DMS153 (cell line): ENCODE data around the gene FEZF2.

ENCODE experiments used
- DNase-seq: peaks from one replicate; lab custom pipeline; 2025; lab: John Stamatoyannopoulos, UW

Gene FEZF2

DNA sequence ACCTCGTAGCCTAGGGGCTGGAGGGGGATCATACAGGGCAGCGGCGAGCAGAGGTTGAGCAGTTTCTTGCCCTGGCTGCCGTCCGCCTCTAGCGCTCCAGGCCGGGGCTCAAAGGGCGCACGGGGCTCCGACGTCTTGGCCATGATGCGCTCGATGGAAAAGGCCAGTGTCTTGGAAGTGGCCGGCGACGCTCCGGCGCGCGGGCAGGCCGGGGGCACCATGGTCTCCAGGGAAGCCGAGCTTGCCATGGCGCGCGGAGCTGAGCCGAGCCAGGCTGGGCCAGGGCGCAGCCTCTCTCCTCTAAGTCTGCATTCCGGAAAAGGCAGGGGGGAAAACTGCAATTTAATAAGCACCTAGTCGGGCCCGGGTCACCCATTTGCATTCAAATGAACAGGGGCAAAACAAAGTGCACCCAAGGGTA is 719 bp downstream of the FEZF2 start:
- no peak for DNase-seq

GRCh38 chr3:62371720-62372591 is 1.4 kb downstream of the FEZF2 start:
- DNase-seq = no peak

GRCh38 chr3:62370858-62371719 is 2.3 kb downstream of the FEZF2 start:
- no peak for DNase-seq

GRCh38 chr3:62370112-62370857 is 3.1 kb downstream of the FEZF2 start:
- DNase-seq = no peak

DNA sequence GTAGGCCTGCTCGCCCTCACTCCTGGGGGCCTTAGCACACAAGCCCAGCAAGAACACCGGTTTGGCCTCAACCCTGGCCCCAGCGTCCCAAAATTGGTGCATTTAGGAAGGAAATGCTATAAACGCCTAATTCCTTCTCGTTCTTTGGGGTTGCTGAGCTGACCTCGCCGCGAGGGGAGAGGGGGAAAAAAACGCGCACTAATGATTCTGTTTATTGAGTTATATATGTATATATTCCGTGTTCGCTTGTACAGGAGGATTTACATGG is 3.9 kb downstream of the FEZF2 start:
- no peak for DNase-seq

GRCh38 chr3:62368705-62369475 is 4.5 kb downstream of the FEZF2 start:
- DNase-seq = no peak

GRCh38 chr3:62368290-62368704 is 5.1 kb downstream of the FEZF2 start:
- DNase-seq = no peak

- DNase-seq = no peak
Observed at GRCh38 chr3:62367763-62368195, 5.6 kb downstream of the FEZF2 start.

DNA sequence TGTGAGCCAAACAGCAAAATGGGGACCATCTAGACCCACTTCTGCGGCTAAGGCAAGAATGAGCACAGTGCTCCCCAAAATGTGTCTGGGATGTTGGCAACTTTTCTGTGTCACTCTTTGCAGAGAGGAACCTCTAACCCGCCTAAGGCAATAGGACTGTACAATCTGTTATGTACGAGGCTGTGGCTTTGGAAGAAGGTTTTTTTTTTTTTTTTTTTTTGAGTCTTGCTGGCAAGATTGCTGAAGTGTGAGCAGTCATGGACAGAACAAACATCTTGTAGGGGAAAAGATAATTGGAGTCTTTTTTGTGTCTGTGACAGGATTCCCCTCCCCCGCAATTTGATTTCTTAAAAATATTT is 7.2 kb downstream of the FEZF2 start:
- no peak for DNase-seq

- no peak for DNase-seq
Observed at GRCh38 chr3:62365391-62366125, 7.8 kb downstream of the FEZF2 start.

DNA sequence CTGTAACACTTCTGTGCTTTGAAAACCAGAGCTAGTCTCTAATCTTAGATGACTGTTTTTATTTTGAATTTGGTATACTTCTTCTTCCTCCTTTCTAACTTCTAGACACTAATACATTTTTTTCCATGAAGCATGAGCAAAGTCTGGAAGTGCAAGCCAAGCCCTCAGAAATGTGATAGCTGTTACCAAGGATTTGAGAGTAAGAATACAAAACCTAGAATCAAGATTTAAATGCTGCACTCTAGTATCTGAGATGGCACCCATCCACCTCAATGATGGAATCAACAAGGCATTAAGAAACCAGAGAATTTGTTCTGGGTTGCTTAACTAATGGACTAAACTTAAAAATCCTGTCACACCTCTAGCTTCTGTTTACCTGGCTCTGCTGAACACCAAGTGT is 9.2 kb downstream of the FEZF2 start:
- no peak for DNase-seq

DNA sequence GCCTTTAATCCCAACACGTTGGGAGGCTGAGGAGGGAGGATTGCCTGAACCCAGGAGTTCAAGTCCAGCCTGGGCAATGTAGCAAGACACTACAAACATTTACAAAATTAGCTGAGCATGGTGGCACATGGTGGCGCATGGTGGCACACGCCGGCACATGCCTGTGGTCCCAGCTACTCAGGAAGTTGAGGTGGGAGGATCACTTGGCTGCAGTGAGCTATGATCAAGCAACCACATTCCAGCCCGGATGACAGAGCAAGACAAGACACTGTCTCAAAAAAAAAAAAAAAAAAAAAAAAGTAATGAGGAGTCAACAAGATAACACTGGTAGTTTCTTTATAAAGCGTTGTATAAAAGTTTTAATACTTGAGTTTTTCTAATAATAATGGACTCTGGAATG is 10.1 kb downstream of the FEZF2 start:
- DNase-seq = no peak

DNA sequence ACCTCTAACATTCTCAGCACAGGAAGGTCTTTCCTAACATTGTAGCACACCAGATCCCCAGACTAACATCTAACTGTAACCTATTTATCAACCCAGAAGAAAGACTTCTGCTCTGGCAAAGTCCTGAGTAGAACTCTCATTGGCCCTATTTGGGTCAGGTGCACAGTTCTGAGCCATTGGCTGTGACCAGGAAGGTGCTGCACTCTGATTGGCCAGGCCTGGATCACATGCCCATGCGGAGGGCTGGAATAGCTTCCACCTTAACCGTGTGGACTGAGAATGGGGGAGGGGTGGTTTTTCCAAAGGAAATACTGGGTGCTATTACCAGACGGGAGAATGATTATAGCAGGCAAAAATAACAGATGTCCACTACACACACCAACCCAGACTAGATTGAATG is 11.5 kb downstream of the FEZF2 start:
- no peak for DNase-seq

- DNase-seq = no peak
Observed at GRCh38 chr3:62361261-62361660, 12.1 kb downstream of the FEZF2 start.

GRCh38 chr3:62359531-62359930 is 13.8 kb downstream of the FEZF2 start:
- DNase-seq = no peak

GRCh38 chr3:62356356-62356755 is 17.0 kb downstream of the FEZF2 start:
- DNase-seq = no peak

DNA sequence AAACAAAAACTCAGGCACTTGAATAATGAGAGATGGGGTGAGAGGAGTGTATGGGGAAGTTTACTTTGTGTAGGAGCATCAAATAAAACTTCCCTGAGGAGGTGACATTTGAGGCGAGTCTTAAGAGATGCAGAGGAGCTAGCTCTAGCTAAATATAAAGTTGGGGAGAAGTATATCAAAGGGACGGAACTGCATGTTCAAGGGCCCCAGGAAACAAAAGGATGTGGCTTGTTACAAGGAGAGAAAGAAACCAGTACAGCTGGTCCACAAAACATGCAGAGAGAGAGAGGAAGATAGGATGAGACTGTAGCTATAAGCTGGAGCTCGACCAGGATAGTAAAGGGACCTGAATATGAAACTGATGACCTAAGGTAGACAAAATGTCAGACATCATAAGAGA is 17.6 kb downstream of the FEZF2 start:
- no peak for DNase-seq

DNA sequence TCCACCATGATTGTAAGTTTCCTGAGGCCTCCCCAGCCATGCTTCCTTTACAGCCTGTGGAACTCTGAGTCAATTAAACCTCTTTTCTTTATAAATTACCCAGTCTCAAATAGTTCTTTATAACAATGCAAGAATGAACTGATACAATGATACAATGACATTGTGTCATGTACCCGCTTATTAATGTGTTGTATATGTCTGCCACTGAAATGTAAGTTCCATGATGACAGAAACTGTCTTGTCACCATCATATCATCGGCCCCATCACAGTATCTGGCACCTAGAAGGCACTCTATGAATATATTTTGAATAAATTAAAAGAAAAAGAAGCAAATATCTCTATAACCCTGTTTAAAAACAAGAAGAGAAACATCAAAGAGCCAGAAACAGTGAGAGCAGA is 29.6 kb downstream of the FEZF2 start:
- no peak for DNase-seq

GRCh38 chr3:62335196-62335595 is 38.2 kb downstream of the FEZF2 start:
- DNase-seq = no peak

DNA sequence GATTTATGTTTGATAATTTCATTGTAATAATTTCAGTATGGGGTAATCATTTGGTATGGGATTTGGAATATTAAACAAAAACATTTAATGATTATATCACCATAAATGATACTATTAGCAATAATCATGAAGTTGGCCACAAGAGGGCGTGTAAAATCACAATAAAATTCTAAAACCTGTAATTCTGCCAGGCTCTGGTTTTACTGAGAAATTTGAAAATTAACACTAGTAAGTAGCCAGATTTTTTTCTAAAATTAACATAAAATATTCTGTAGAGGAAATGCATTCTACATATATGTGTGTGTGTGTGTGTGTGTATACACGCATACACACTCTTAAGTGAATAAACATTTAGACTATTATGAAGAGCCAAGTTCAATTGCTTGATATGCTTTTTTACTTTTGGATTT is 40.5 kb downstream of the FEZF2 start:
- DNase-seq = no peak

DNA sequence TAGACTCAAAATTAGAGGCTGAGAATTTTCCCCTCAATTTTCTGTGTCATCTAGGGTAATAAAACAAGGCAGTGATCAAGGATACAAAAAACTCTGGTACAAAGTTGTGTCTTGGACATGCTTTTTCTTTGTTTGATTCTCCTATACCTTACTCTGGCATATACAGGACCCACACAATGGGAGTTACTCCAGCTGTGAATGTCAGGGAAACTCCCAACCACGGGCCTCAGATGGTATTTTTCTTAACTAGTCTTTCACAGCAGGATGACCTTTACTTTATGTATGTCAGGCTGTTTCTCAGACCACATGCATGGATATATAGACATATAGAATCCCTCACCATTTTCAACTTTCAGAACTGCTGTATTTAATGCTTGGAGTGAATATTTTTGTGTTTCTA is 41.3 kb downstream of the FEZF2 start:
- no peak for DNase-seq
